ENCODE data around the gene ADGRL3. TPM values are rescaled to one million over a fixed set of nuclear protein-coding genes. Genes with fewer than 3 reads are reported as not detected.

The ADGRL3 gene
- total and polyA plus RNA-seq, 2 donors (not counting 1 experiment from before 2014, with no cell fraction given), result not detected

- H3K4me1 Mint-ChIP-seq, result no peaks in the 10 kb centered on the region
- no peaks in the 10 kb centered on the region for H3K27me3 ChIP-seq (replicated peaks in 1 of 4; ENCODE audit: control extremely low read depth in 1 of 4, control insufficient read depth in 3 of 4, insufficient read depth in 4 of 4, low read length in 3 of 4)
- DNase-seq, result no peak
- no peak for ATAC-seq (ENCODE audit: low read depth)
- no peaks in the 10 kb centered on the region for H3K27me3 Mint-ChIP-seq
- no peak overlapping the region for H2AFZ ChIP-seq (ENCODE audit: insufficient read depth, low read depth, low read length, poor library complexity, severe bottlenecking)
- no peak overlapping the region for H3K4me3 Mint-ChIP-seq
- ChIA-PET CTCF (no interaction called here), POLR2A (no interaction called here)
- H3K27ac Mint-ChIP-seq, result no peak overlapping the region
- no peaks in the 10 kb centered on the region for H3K9me3 ChIP-seq (ENCODE audit: control extremely low read depth in 1 of 3, control insufficient read depth in 2 of 3, insufficient read depth in 1 of 3, low read length in 2 of 3)
- intact Hi-C loops (cut with micrococcal nuclease), result no loop called here
- H3K36me3 ChIP-seq (replicated peaks in 1 of 2; ENCODE audit: control extremely low read depth in 1 of 2, control insufficient read depth in 1 of 2, extremely low read depth in 1 of 2, insufficient read depth in 2 of 2, low read length in 1 of 2), result no peaks in the 10 kb centered on the region
- H3K4me1 ChIP-seq (ENCODE audit: control insufficient read depth in 2 of 2, insufficient read depth in 2 of 2, low read length in 2 of 2), result no peaks in the 10 kb centered on the region
- TF ChIP-seq EZH2 (IDR thresholded peaks at IDR 0.05; ENCODE audit: borderline replicate concordance, insufficient read depth, low read depth, low read length, poor library complexity, severe bottlenecking) (no peak), CTCF (IDR thresholded peaks at IDR 0.05) (no peak)
- H3K9ac ChIP-seq (ENCODE audit: low read length), result no peak overlapping the region
- no peaks in the 10 kb centered on the region for H3K9me3 Mint-ChIP-seq (ENCODE audit: insufficient read depth)
- H3K79me2 ChIP-seq (ENCODE audit: control insufficient read depth, insufficient read depth, low read length), result no peaks in the 10 kb centered on the region
- H3K27ac ChIP-seq (ENCODE audit: low read length in 2 of 2), result no peak overlapping the region
- H4K20me1 ChIP-seq (ENCODE audit: control insufficient read depth, insufficient read depth, low read length, poor library complexity, severe bottlenecking), result no peaks in the 10 kb centered on the region
- H3K4me3 ChIP-seq (ENCODE audit: control extremely low read depth in 1 of 5, extremely low read depth in 1 of 5, insufficient read depth in 1 of 5, low read depth in 2 of 5, low read length in 4 of 5), result no peak overlapping the region
- no peak overlapping the region for H3K4me2 ChIP-seq (replicated peaks; ENCODE audit: low read depth, low read length, poor library complexity, severe bottlenecking)
- 94% methylated on average over 2 of the region's 3 CpGs for WGBS (ENCODE audit: insufficient coverage)
Measured at GRCh38 chr4:61923179-61923578, 723.1 kb downstream of the ADGRL3 start.

GRCh38 chr4:61924131-61924530 is 724.0 kb downstream of the ADGRL3 start:
- no peaks in the 10 kb centered on the region for H3K36me3 ChIP-seq (replicated peaks in 1 of 2; ENCODE audit: control extremely low read depth in 1 of 2, control insufficient read depth in 1 of 2, extremely low read depth in 1 of 2, insufficient read depth in 2 of 2, low read length in 1 of 2)
- Mint-ChIP-seq H3K9me3 (ENCODE audit: insufficient read depth) (no peaks in the 10 kb centered on the region), H3K4me1 (no peaks in the 10 kb centered on the region), H3K27ac (no peak overlapping the region), H3K4me3 (no peak overlapping the region), H3K27me3 (no peaks in the 10 kb centered on the region)
- TF ChIP-seq CTCF (IDR thresholded peaks at IDR 0.05) (no peak), EZH2 (IDR thresholded peaks at IDR 0.05; ENCODE audit: borderline replicate concordance, insufficient read depth, low read depth, low read length, poor library complexity, severe bottlenecking) (no peak)
- H4K20me1 ChIP-seq (ENCODE audit: control insufficient read depth, insufficient read depth, low read length, poor library complexity, severe bottlenecking), result no peaks in the 10 kb centered on the region
- no peak overlapping the region for H3K4me2 ChIP-seq (replicated peaks; ENCODE audit: low read depth, low read length, poor library complexity, severe bottlenecking)
- POLR2A ChIA-PET, result no interaction called here
- H3K79me2 ChIP-seq (ENCODE audit: control insufficient read depth, insufficient read depth, low read length), result no peaks in the 10 kb centered on the region
- no peak overlapping the region for H3K4me3 ChIP-seq (ENCODE audit: control extremely low read depth in 1 of 5, extremely low read depth in 1 of 5, insufficient read depth in 1 of 5, low read depth in 2 of 5, low read length in 4 of 5)
- no peak overlapping the region for H2AFZ ChIP-seq (ENCODE audit: insufficient read depth, low read depth, low read length, poor library complexity, severe bottlenecking)
- CTCF ChIA-PET, result no interaction called here
- intact Hi-C loops (cut with micrococcal nuclease), result no loop called here
- DNase-seq (no peak), ATAC-seq (ENCODE audit: low read depth) (no peak)
- no peaks in the 10 kb centered on the region for H3K4me1 ChIP-seq (ENCODE audit: control insufficient read depth in 2 of 2, insufficient read depth in 2 of 2, low read length in 2 of 2)
- H3K9me3 ChIP-seq (ENCODE audit: control extremely low read depth in 1 of 3, control insufficient read depth in 2 of 3, insufficient read depth in 1 of 3, low read length in 2 of 3), result no peaks in the 10 kb centered on the region
- H3K27ac ChIP-seq (ENCODE audit: low read length in 2 of 2), result no peak overlapping the region
- no peak overlapping the region for H3K9ac ChIP-seq (ENCODE audit: low read length)
- no peaks in the 10 kb centered on the region for H3K27me3 ChIP-seq (replicated peaks in 1 of 4; ENCODE audit: control extremely low read depth in 1 of 4, control insufficient read depth in 3 of 4, insufficient read depth in 4 of 4, low read length in 3 of 4)
- 92% methylated on average over 1 of the region's 1 CpG for WGBS (ENCODE audit: insufficient coverage)

Measured in B cell (primary cell).